GM12872 (cell line): ENCODE data around the gene LTBP1.

Experiments
- CTCF ChIP-seq: IDR thresholded peaks from 3 replicates; pipeline ENCODE4 v1.5.1; 2011; ENCODE audit warnings: low read depth, mild to moderate bottlenecking, low read length, moderate library complexity; ENCODE audit not compliant: insufficient read depth

LTBP1 gene

GRCh38 chr2:33406622-33407021, 459.9 kb downstream of the LTBP1 start:
- no peak for TF ChIP-seq CTCF

- no peak for TF ChIP-seq CTCF
Measured at GRCh38 chr2:33408109-33408508, 461.4 kb downstream of the LTBP1 start.

DNA sequence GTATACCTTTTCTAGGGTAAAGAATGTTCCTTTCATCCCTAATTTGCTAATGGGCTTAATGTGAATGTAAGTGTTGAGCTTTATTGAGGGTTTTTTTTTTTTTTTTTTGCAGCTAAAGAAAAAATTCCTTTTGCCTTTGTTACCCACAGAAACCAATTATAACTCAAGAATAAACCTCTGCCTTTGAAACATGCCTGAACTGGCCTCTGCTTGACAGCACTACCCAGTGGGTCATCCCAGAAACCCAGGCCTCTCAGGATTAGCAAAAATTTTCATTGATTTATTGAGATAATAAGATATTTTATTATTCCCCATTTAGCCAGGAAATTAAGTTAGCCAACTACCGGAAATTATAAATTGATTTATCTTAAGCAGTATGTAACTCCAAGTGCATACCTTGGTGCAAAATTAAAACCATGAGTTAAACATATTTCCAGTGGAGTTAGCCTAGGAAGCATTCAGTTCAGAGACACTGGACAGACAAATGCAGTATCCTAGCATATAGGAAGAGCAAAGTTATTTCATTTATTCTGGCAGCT, 462.7 kb downstream of the LTBP1 start:
- no peak for TF ChIP-seq CTCF

DNA sequence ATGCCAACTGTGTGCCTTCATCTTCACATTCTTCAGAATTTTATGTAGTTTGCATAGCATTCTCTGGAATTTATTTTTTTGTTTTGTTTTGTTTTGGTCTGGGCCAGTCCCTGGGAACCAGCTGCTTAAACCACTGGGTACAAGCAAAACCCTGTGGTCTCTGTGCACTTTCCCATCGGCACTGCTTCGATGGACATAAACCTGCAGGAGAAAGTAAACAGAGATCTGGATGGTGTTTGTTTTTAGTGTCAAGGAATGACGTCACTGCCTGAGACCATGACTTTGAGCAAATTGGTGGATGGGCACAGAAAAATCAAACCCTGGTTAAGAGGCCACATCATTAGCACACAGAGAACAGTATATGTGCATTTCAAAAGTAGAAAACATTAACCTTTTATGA, 465.0 kb downstream of the LTBP1 start:
- TF ChIP-seq CTCF, result no peak

DNA sequence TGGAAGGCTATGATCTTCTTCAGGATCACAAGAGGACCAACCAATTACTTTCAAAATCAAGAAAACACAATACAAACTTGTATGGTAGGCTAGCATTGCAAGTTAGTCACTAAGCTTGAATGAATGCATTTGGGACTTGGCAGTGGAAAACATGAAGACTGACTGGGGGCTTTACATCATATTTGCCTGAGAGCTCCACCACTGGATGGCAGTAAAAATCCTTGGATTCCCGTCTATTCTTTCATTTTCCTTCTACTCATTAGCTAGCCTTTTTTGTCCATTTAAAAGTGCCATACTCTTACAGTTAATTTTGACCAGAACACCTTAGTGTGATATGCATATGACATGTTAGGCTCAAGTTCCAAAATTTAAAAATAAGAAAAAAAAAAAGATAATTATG, 466.2 kb downstream of the LTBP1 start:
- TF ChIP-seq CTCF, result peak; percentile 35; the same call in 2 of the 3 replicates

- no peak for TF ChIP-seq CTCF
Measured at GRCh38 chr2:33419581-33420200, 472.9 kb downstream of the LTBP1 start.

DNA sequence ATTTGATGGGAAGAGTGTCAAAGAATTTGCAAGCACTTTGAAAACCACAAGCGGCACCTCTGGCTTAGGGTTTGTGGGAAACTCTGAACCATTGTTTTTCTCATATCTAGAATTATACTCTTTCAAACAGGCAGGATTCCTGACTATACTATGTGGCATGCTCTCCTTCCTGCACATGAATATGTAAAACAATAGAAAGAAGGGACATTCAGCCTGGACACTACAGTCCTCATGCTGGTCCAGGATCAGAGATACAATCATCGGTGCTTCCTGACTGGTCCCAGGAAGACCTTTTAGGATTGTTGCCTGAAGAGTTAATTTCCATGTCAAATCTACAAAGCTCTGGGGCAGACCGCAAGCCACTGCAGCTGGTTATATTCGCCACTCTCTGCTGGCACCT, 474.0 kb downstream of the LTBP1 start:
- no peak for TF ChIP-seq CTCF

- TF ChIP-seq CTCF, result no peak
Measured at GRCh38 chr2:33421820-33422219, 475.1 kb downstream of the LTBP1 start.
